HG03565 (cell line): ENCODE data around the gene KANSL1.

Experiments used
- ATAC-seq: cut with Tn5 transposase; IDR thresholded peaks from one replicate; pipeline ENCODE4 v1.9.1; 2021; ENCODE audit warnings: mild to moderate bottlenecking, moderate library complexity; ENCODE audit not compliant: unreplicated experiment

KANSL1 gene

GRCh38 chr17:46169913-46170638 lies 23.2 kb downstream of the KANSL1 start:
- no peak for ATAC-seq

- no peak for ATAC-seq
These were observed 25.2 kb downstream of the KANSL1 start for GRCh38 chr17:46167826-46168569.

- ATAC-seq = no peak
These were observed 26.0 kb downstream of the KANSL1 start for GRCh38 chr17:46167267-46167666.

- ATAC-seq = no peak
These were observed 26.5 kb downstream of the KANSL1 start for GRCh38 chr17:46166692-46167249.

GRCh38 chr17:46163929-46164594 lies 29.2 kb downstream of the KANSL1 start:
- ATAC-seq = no peak

- no peak for ATAC-seq
These were observed 29.9 kb downstream of the KANSL1 start for GRCh38 chr17:46163316-46163715.

- ATAC-seq = no peak
These were observed 30.4 kb downstream of the KANSL1 start for GRCh38 chr17:46162866-46163265.

GRCh38 chr17:46160169-46160568 lies 33.1 kb downstream of the KANSL1 start:
- ATAC-seq = no peak

GRCh38 chr17:46159686-46160085 lies 33.5 kb downstream of the KANSL1 start:
- ATAC-seq = no peak

GRCh38 chr17:46158323-46159296 lies 34.6 kb downstream of the KANSL1 start:
- ATAC-seq = no peak

GRCh38 chr17:46157443-46158062 lies 35.7 kb downstream of the KANSL1 start:
- no peak for ATAC-seq

- ATAC-seq = no peak
These were observed 38.9 kb downstream of the KANSL1 start for GRCh38 chr17:46154151-46154816.

GRCh38 chr17:46152423-46152822 lies 40.8 kb downstream of the KANSL1 start:
- ATAC-seq = no peak

- ATAC-seq = no peak
These were observed 41.5 kb downstream of the KANSL1 start for GRCh38 chr17:46151762-46152161.

- ATAC-seq = no peak
These were observed 42.8 kb downstream of the KANSL1 start for GRCh38 chr17:46150216-46150963.

- ATAC-seq = no peak
These were observed 45.0 kb downstream of the KANSL1 start for GRCh38 chr17:46148247-46148646.

- ATAC-seq = no peak
These were observed 45.9 kb downstream of the KANSL1 start for GRCh38 chr17:46147296-46147695.

GRCh38 chr17:46144246-46144645 lies 49.0 kb downstream of the KANSL1 start:
- no peak for ATAC-seq

GRCh38 chr17:46143827-46144236 lies 49.4 kb downstream of the KANSL1 start:
- ATAC-seq = no peak
